ENCODE results near the gene ZEB1.
"Not testable (repeated sequence)": the region's sequence is repeated elsewhere in the genome, so short reads cannot be mapped to it uniquely, and the experiment has no call there.

The ZEB1 gene

GRCh38 chr10:31317652-31318381 is 1.2 kb upstream of the ZEB1 start:
- no peak for DNase-seq

GRCh38 chr10:31318382-31318853 is 598 bp upstream of the ZEB1 start:
- DNase-seq = peak; percentile 93

GRCh38 chr10:31319602-31320549 is 860 bp downstream of the ZEB1 start:
- DNase-seq = peak; percentile 80

GRCh38 chr10:31320550-31321211 is 1.7 kb downstream of the ZEB1 start:
- DNase-seq = peak; percentile 82

- peak; percentile 51 for DNase-seq
These were observed 2.5 kb downstream of the ZEB1 start for GRCh38 chr10:31321396-31321941.

GRCh38 chr10:31322647-31323046 is 3.6 kb downstream of the ZEB1 start:
- no peak for DNase-seq

- DNase-seq = no peak
These were observed 21.3 kb downstream of the ZEB1 start for GRCh38 chr10:31340343-31340742.

- DNase-seq = no peak
These were observed 22.5 kb downstream of the ZEB1 start for GRCh38 chr10:31341552-31341951.

GRCh38 chr10:31343009-31343408 is 24.0 kb downstream of the ZEB1 start:
- no peak for DNase-seq

GRCh38 chr10:31343551-31343950 is 24.5 kb downstream of the ZEB1 start:
- no peak for DNase-seq

- DNase-seq = no peak
These were observed 26.9 kb downstream of the ZEB1 start for GRCh38 chr10:31345886-31346285.

- DNase-seq = no peak
These were observed 27.9 kb downstream of the ZEB1 start for GRCh38 chr10:31346953-31347352.

- no peak for DNase-seq
These were observed 28.7 kb downstream of the ZEB1 start for GRCh38 chr10:31347705-31348104.

GRCh38 chr10:31350891-31351290 is 31.9 kb downstream of the ZEB1 start:
- no peak for DNase-seq

- no peak for DNase-seq
These were observed 33.6 kb downstream of the ZEB1 start for GRCh38 chr10:31352436-31353226.

- no peak for DNase-seq
These were observed 34.6 kb downstream of the ZEB1 start for GRCh38 chr10:31353574-31353973.

- no peak for DNase-seq
These were observed 39.8 kb downstream of the ZEB1 start for GRCh38 chr10:31358688-31359330.

GRCh38 chr10:31359979-31360378 is 41.0 kb downstream of the ZEB1 start:
- no peak for DNase-seq

- DNase-seq = not testable (repeated sequence)
These were observed 42.5 kb downstream of the ZEB1 start for GRCh38 chr10:31361475-31361874.

- DNase-seq = no peak
These were observed 43.1 kb downstream of the ZEB1 start for GRCh38 chr10:31362023-31362641.

- DNase-seq = not testable (repeated sequence)
These were observed 44.7 kb downstream of the ZEB1 start for GRCh38 chr10:31363696-31364095.
